Activated CD8-positive, alpha-beta T cell treated with anti-CD3 and anti-CD28 coated beads, Interleukin-2, amount 10 ng/mL, durations not matched to agents 7 days and 5 days (primary cell): ENCODE results near the gene ZBTB17. TPM values are rescaled to one million over a fixed set of nuclear protein-coding genes. Genes with fewer than 3 reads are reported as not detected.
A peak's percentile ranks its signal among the peaks of the same experiment; 100 is the strongest.

Source experiments
- ATAC-seq: fragments of 150-1000 bp; cut with Tn5 transposase; one replicate; pipeline ENCODE4 v1.10.0; 2021; ENCODE audit warnings: moderate library complexity
- CTCF ChIA-PET: fragments of 350-600 bp; sonication (Branson Sonifier 250); formaldehyde crosslinking; loops from one replicate; lab custom pipeline; 2021; ENCODE audit warnings: antibody characterized with exemption; lab: Charles Lee
- POLR2A ChIA-PET: fragments of 350-600 bp; sonication (Branson Sonifier 250); formaldehyde crosslinking; loops from one replicate; lab custom pipeline; 2021; ENCODE audit warnings: antibody characterized with exemption; lab: Charles Lee
- DNase-seq: peaks from one replicate; pipeline ENCODE4 v3.0.0-alpha.2; 2020
- H3K27ac Mint-ChIP-seq: one replicate; pipeline ENCODE4 v1.8.0; 2021; ENCODE audit warnings: mild to moderate bottlenecking, mixed read lengths
- H3K27me3 Mint-ChIP-seq: one replicate; pipeline ENCODE4 v1.8.0; 2021; ENCODE audit warnings: low read depth, mixed read lengths
- H3K36me3 Mint-ChIP-seq: one replicate; pipeline ENCODE4 v1.8.0; 2021; ENCODE audit warnings: low read depth, mixed read lengths
- H3K4me1 Mint-ChIP-seq: one replicate; pipeline ENCODE4 v1.8.0; 2021; ENCODE audit warnings: low read depth, mixed read lengths
- H3K4me3 Mint-ChIP-seq: one replicate; pipeline ENCODE4 v1.8.0; 2021; ENCODE audit warnings: mild to moderate bottlenecking, mixed read lengths
- H3K9me3 Mint-ChIP-seq: one replicate; pipeline ENCODE4 v1.8.0; 2022; ENCODE audit warnings: mixed read lengths; ENCODE audit not compliant: insufficient read depth
- total RNA-seq, 2 experiments: library from RNA; stranded (reverse); gene quantifications; one replicate each; pipeline ENCODE4 v1.2.3, GENCODE V29; 2021

The ZBTB17 gene
- total RNA-seq, 2 experiments from 2014 or later = 32.3 to 33.3 TPM

DNA sequence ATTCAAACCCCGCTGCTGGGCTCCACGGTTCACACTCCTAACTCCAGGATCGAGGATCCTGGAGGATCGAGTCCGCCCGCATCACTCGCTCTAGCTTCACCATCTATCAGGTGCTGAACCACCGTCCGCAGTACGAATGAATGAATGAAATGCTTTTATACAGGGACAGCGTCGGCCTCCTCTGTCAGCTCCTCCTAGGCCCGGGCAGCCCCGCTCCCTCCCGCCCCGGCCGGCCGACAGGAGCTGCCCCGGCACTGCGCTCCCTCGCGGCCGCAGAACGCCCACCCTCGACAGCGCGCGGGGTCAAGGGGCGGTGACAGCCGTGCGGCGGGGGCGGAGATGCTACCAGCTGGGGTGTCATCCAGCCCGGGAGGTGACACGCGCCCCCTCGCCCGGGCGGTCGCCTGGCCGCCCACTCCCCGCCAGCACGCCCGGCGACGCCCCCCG is 520 bp downstream of the ZBTB17 start:
- DNase-seq = peak; percentile 76
- peak; percentile 85 for ATAC-seq
- peak overlapping the region; percentile 88 for H3K4me3 Mint-ChIP-seq
- H3K27me3 Mint-ChIP-seq = no peaks in the 10 kb centered on the region
- peaks cover 26% of the 10 kb centered on the region for H3K36me3 Mint-ChIP-seq
- ChIA-PET CTCF (interaction anchor here (1.1 to 2.5 kb wide), 11 partner anchors 12 to 183 kb away, joined by 4 to 13 read pairs (median 7); no protein-coding TSS in a partner anchor), POLR2A (interaction anchor here (0.7 to 2.7 kb wide), 6 partner anchors 9 to 142 kb away, joined by 3 to 24 read pairs (median 6); partner anchors contain the start of gene SPEN)
- H3K9me3 Mint-ChIP-seq = no peaks in the 10 kb centered on the region
- H3K27ac Mint-ChIP-seq = peak overlapping the region; percentile 79
- peaks cover 30% of the 10 kb centered on the region for H3K4me1 Mint-ChIP-seq

DNA sequence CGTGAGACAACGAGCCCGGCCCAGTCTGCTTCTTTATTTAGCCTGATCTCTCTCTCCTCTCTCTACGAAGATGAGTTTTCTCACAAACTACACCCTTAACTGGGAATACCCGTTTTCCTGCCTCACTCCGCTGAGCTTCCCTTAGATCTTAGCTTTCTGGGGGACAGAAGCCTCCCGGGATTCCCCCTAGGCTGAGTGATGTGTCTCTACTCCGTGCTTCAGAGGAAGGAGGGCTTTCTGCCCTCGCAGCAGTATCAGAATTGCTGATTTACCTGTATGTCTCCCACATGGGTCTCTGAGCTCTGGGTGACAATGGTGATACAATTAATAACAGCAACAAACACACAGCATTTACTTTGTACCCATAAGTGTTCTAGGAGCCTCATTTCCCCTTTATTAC is 1.0 kb downstream of the ZBTB17 start:
- peaks cover 32% of the 10 kb centered on the region for H3K4me1 Mint-ChIP-seq
- H3K36me3 Mint-ChIP-seq = peaks cover 30% of the 10 kb centered on the region
- no peaks in the 10 kb centered on the region for H3K9me3 Mint-ChIP-seq
- CTCF ChIA-PET = interaction anchor here (1.6 to 2.5 kb wide), 5 partner anchors 20 to 160 kb away, joined by 4 to 13 read pairs (median 10); no protein-coding TSS in a partner anchor
- POLR2A ChIA-PET = interaction anchor here (0.7 to 2.7 kb wide), 4 partner anchors 8 to 127 kb away, joined by 3 to 24 read pairs (median 5); partner anchors contain the start of gene SPEN
- H3K27me3 Mint-ChIP-seq = no peaks in the 10 kb centered on the region
- DNase-seq (no peak), ATAC-seq (no peak)
- peak overlapping the region; percentile 88 for H3K4me3 Mint-ChIP-seq
- H3K27ac Mint-ChIP-seq = peak overlapping the region; percentile 79

DNA sequence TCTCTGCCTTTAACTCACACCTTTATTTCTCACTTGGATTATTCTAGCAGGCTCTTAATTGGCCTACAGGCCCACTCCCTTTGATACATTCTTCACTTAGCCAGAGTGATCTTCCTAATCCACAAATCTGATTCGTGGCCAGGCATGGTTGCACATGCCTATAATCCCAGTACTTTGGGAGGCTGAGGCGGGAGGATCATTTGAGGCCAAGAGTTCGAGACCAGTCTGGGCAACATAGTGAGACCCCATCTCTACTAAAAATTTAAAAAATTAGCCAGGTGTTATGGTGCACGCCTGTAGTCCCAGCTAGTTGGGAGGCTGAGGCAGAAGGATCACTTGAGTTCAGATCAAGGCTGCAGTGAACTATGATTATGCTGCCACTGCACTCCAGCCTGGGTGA is 2.1 kb downstream of the ZBTB17 start:
- Mint-ChIP-seq H3K9me3 (no peaks in the 10 kb centered on the region), H3K4me3 (no peak overlapping the region), H3K27me3 (no peaks in the 10 kb centered on the region), H3K27ac (peak overlapping the region; percentile 17), H3K4me1 (peaks cover 33% of the 10 kb centered on the region), H3K36me3 (peaks cover 39% of the 10 kb centered on the region)
- DNase-seq = no peak
- CTCF ChIA-PET = interaction anchor here (0.9 to 1.6 kb wide), 2 partner anchors 20 to 22 kb away, joined by 3 to 4 read pairs; no protein-coding TSS in a partner anchor
- ATAC-seq = no peak
- POLR2A ChIA-PET = interaction anchor here (0.6 to 0.7 kb wide), 2 partner anchors 82 to 144 kb away, joined by 3 to 4 read pairs; no protein-coding TSS in a partner anchor

DNA sequence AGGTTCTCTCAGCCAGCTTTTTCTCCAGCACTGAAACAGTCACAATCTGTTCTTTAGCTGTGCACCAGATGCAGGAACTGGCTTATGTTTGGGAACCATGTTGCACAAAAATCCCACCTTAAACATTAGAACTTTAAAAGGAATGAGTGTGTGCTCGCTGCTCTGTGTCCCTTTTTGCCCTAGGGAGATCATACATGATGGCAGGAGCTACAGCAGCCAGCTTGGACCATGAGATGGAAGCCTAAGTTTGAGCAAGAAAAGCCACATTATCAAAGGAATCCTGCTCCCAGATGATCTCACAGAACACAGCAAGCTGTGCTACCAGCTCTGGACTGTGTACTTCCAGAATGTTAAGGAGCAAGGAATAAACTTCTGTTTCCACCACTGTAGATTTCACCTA is 3.5 kb downstream of the ZBTB17 start:
- no peaks in the 10 kb centered on the region for H3K9me3 Mint-ChIP-seq
- no peak for ATAC-seq
- H3K4me3 Mint-ChIP-seq = no peak overlapping the region
- no peaks in the 10 kb centered on the region for H3K27me3 Mint-ChIP-seq
- CTCF ChIA-PET = interaction anchor here (1.0 kb wide), 2 partner anchors 16 to 18 kb away, joined by 3 read pairs; no protein-coding TSS in a partner anchor
- H3K36me3 Mint-ChIP-seq = peaks cover 51% of the 10 kb centered on the region
- H3K27ac Mint-ChIP-seq = no peak overlapping the region
- DNase-seq = no peak
- POLR2A ChIA-PET = no interaction called here
- H3K4me1 Mint-ChIP-seq = peaks cover 46% of the 10 kb centered on the region

DNA sequence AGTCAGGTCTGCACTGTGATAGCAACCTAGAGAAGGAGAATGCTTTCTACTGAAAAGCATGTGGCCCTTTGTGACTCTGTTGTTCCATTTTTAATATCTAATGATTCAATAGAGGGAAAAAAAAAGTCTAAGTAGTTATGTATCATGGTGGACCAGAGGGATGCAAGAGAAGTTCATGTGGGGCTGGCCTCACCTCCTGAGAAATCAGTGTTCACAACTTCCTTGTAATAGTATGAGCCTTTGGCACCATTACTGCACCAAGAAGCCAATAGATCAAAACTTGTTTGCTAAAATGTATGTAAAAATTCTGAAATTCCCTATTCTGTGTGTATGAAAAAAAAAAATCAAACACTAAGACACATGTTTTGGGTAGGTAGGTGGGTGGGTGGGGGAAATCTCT is 5.0 kb downstream of the ZBTB17 start:
- H3K36me3 Mint-ChIP-seq = peaks cover 56% of the 10 kb centered on the region
- CTCF ChIA-PET = no interaction called here
- peaks cover 50% of the 10 kb centered on the region for H3K4me1 Mint-ChIP-seq
- H3K9me3 Mint-ChIP-seq = no peaks in the 10 kb centered on the region
- POLR2A ChIA-PET = interaction anchor here (0.7 kb wide), 1 partner anchor 9 kb away, joined by 3 read pairs; no protein-coding TSS in a partner anchor
- ATAC-seq = no peak
- no peak overlapping the region for H3K27ac Mint-ChIP-seq
- H3K4me3 Mint-ChIP-seq = no peak overlapping the region
- H3K27me3 Mint-ChIP-seq = no peaks in the 10 kb centered on the region
- no peak for DNase-seq

DNA sequence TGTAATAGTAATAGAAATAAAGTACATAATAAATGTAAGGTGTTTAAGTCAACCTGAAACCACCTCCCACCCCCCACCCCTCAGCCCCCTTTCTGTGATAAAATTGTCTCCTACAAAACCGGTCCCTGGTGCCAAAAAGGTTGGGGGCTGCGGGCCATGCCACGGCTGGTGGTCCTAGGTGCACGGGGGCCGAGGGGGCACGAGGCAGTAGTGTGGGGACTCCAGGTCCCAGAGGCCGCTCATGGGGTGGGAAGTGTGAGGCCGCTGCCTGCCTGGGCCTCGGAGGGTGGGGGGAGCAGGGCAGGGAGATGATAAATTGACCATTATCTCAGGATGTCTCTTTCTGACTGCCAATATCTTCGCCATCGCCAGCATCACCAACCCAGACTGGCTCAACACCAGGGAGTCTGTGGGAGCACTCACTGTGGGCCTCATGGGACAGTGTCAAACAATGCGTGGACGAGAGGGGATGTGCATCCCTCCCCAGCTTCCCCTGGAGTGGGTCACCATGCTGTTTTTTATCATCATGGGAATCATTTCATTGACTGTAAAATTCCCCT is 6.5 kb downstream of the ZBTB17 start:
- ATAC-seq (no peak), DNase-seq (no peak)
- H3K27ac Mint-ChIP-seq = no peak overlapping the region
- H3K27me3 Mint-ChIP-seq = no peaks in the 10 kb centered on the region
- H3K9me3 Mint-ChIP-seq = no peaks in the 10 kb centered on the region
- H3K4me3 Mint-ChIP-seq = no peak overlapping the region
- H3K36me3 Mint-ChIP-seq = peaks cover 60% of the 10 kb centered on the region
- ChIA-PET CTCF (interaction anchor here (0.9 kb wide), 1 partner anchor 41 kb away, joined by 3 read pairs; no protein-coding TSS in a partner anchor), POLR2A (interaction anchor here (0.6 to 1.3 kb wide), 4 partner anchors 117 to 135 kb away, joined by 3 to 4 read pairs (median 3); partner anchors contain the start of gene SPEN)
- peaks cover 55% of the 10 kb centered on the region for H3K4me1 Mint-ChIP-seq

DNA sequence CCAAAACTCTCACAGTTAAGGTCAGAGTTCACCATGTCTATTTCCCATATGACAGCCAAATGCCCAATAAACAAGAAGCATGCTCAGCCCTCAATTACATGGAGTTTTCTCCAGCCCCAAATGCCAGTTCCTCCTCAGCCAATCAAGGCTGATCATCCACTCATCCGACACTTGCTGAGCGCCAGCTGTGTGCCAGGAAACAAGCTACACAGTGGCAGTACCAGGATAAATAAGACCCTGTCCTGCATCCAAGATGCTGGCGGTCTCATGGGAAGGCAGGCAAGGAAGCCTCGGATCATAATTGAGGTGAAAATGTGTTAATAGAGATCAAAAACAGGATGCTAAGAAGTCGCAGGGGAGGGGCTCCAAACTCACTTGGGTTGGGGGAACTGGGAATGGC is 7.7 kb downstream of the ZBTB17 start:
- H3K9me3 Mint-ChIP-seq = no peaks in the 10 kb centered on the region
- H3K4me1 Mint-ChIP-seq = peaks cover 61% of the 10 kb centered on the region
- CTCF ChIA-PET = no interaction called here
- no peak for DNase-seq
- H3K27me3 Mint-ChIP-seq = no peaks in the 10 kb centered on the region
- POLR2A ChIA-PET = interaction anchor here (1.3 kb wide), 1 partner anchor 121 kb away, joined by 4 read pairs; the partner anchor contains the start of gene SPEN
- H3K4me3 Mint-ChIP-seq = no peak overlapping the region
- no peak overlapping the region for H3K27ac Mint-ChIP-seq
- ATAC-seq = no peak
- H3K36me3 Mint-ChIP-seq = peaks cover 56% of the 10 kb centered on the region

DNA sequence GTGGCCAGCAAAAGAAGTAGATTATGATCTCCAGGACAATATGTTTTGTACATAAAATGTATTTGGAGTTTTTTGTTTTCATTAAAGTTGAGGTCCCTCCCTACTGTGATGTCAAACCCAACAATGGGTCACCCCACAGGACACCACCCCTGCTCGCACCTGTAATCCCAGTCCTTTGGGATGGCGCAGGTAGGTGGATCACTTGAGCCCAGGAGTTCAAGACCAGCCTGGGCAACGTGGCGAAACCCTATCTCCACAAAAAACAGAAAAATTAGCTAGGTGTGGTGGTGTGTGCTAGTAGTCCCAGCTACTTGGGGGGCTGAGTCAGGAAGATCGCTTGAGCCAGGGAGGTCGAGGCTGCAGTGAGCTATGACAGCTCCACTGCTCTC is 9.0 kb downstream of the ZBTB17 start:
- Mint-ChIP-seq H3K4me3 (peak overlapping the region; percentile 9), H3K36me3 (peaks cover 45% of the 10 kb centered on the region), H3K4me1 (peaks cover 63% of the 10 kb centered on the region), H3K9me3 (no peaks in the 10 kb centered on the region), H3K27me3 (no peaks in the 10 kb centered on the region), H3K27ac (peak overlapping the region; percentile 60)
- ATAC-seq (no peak), DNase-seq (no peak)
- POLR2A ChIA-PET = interaction anchor here (2.2 kb wide), 1 partner anchor 9 kb away, joined by 24 read pairs; the partner anchor contains the start of gene ZBTB17
- CTCF ChIA-PET = no interaction called here

DNA sequence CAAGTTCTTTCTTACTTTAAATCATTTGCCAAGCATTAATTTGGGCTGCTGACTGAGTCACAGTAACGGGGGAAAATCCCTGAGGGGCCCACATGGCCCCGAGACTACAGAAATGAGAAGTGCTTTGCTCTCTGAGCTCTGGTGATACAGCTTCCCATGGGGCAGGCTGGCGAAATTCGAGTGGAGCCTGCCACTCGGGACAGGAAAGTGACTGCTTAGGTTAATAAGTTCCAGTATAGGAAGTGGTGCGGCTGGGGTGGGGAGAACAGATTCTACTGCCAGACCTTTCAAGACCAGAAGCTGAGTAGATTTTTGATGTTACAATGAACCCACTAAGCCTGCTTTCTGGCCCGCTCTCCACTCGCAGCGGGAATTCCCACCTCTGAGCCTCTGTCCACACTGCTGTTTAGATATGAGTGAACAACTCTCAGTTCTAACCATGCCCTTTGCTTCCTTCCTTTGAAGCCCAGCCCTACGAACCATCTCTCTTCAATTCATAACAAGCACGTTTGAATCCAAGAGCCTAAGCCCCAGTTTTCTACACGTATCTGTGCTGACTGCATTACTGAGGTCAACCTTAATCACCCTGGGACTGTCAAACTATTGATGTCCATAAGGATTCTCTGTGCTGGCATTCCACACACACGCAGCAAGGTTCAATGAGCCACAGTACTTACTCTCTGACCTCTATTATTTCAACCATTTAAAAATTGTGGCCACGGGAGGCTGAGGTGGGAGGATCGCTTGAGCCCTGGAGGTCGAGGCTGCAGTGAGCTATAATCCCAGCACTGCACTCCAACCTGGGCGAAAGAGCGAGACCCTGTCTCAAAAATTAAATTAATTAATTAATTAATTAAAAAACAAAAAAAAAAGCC is 9.6 kb downstream of the ZBTB17 start:
- DNase-seq = peak; percentile 71
- peaks cover 62% of the 10 kb centered on the region for H3K4me1 Mint-ChIP-seq
- ATAC-seq = peak; percentile 82
- peak overlapping the region; percentile 90 for H3K27ac Mint-ChIP-seq
- H3K36me3 Mint-ChIP-seq = peaks cover 43% of the 10 kb centered on the region
- ChIA-PET CTCF (interaction anchor here (0.7 to 1.1 kb wide), 3 partner anchors 9 to 175 kb away, joined by 3 to 4 read pairs (median 3); no protein-coding TSS in a partner anchor), POLR2A (interaction anchor here (0.6 to 2.2 kb wide), 6 partner anchors 9 to 348 kb away, joined by 3 to 24 read pairs (median 4); partner anchors contain the start of genes SPEN and ZBTB17)
- H3K4me3 Mint-ChIP-seq = peak overlapping the region; percentile 67
- no peaks in the 10 kb centered on the region for H3K9me3 Mint-ChIP-seq
- H3K27me3 Mint-ChIP-seq = no peaks in the 10 kb centered on the region

DNA sequence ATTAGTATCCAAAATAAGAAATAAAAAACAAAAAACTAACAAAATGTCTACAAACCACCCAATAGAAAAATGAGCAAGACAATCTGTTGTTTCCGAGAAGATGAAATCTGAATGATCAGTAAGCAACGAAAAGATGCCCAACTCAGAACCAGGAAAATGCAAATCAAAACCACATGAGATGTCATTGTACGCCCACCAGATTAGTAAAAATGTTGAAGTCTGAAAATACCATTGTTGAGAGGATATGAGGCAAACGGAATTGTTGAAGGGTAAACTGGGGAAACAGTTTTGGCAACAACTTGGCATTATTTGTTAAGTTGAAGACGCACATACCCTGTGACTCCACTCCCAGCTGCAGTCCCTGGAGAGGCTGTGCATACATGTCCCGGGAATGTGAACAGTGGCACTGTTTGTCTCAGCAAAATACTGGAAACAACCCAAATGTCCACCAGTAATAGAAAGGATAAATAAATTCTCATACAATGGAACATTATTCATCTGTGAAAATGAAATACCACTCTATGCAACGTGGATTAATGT is 10.6 kb downstream of the ZBTB17 start:
- H3K4me1 Mint-ChIP-seq = peaks cover 62% of the 10 kb centered on the region
- H3K4me3 Mint-ChIP-seq = peak overlapping the region; percentile 67
- CTCF ChIA-PET = interaction anchor here (1.1 kb wide), 1 partner anchor 8 kb away, joined by 4 read pairs; no protein-coding TSS in a partner anchor
- H3K9me3 Mint-ChIP-seq = no peaks in the 10 kb centered on the region
- peak overlapping the region; percentile 90 for H3K27ac Mint-ChIP-seq
- ATAC-seq (no peak), DNase-seq (no peak)
- peaks cover 39% of the 10 kb centered on the region for H3K36me3 Mint-ChIP-seq
- no peaks in the 10 kb centered on the region for H3K27me3 Mint-ChIP-seq
- POLR2A ChIA-PET = interaction anchor here (0.6 to 2.2 kb wide), 5 partner anchors 10 to 347 kb away, joined by 3 to 24 read pairs (median 4); partner anchors contain the start of genes SPEN and ZBTB17
